GM19372 (cell line): ENCODE measurements around the gene TOMM34.
A peak's percentile ranks its signal among the peaks of the same experiment; 100 is the strongest.

ENCODE experiments used
- ATAC-seq: cut with Tn5 transposase; IDR thresholded peaks from one replicate; pipeline ENCODE4 v1.9.1; 2021; ENCODE audit warnings: mild to moderate bottlenecking, low read depth, moderate library complexity; ENCODE audit not compliant: unreplicated experiment

TOMM34 gene

DNA sequence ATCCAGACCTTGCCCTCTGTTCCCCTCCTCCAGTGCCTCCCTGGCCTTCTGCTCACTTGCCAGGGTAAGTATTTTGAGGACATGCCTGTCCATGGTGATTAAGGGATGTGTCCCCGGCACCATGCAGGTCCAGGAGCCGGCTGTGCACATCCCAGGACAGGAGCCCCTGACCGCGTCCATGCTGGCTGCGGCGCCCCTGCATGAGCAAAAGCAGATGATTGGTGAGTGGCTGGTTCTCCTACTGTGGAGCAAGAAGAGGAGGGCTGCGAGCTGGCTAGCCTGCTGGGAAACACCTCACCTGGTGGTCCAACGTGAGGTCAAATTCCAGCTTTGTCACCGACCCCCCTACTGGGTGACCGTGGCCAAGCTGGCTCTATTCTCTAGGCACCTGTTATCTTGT lies 23.7 kb downstream of the TOMM34 start:
- no peak for ATAC-seq

- ATAC-seq = no peak
Observed at GRCh38 chr20:44932916-44933315, 27.3 kb downstream of the TOMM34 start.

DNA sequence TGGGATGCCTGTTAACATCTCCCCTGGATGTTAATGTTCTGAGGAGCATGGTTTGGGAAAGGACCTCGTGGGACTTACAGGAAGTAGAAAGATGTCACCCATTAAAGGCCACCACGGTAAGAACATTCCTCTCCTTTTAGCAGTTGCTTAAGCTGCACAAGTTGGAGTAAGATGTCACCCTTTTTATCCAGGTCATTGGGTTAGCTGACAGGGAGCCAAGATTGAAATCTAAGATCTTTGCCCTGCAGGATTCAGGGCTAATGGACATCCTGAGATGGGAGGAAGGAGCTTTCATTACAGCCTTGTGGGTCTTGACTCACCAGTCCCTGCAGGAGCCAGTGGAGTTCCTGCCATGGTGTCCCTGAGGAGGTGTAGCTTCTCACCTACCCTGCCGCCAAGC lies 28.3 kb downstream of the TOMM34 start:
- no peak for ATAC-seq

- no peak for ATAC-seq
Observed at GRCh38 chr20:44930517-44931168, 29.6 kb downstream of the TOMM34 start.

GRCh38 chr20:44928595-44928994 lies 31.6 kb downstream of the TOMM34 start:
- no peak for ATAC-seq

GRCh38 chr20:44924541-44924940 lies 35.7 kb downstream of the TOMM34 start:
- no peak for ATAC-seq

GRCh38 chr20:44921447-44921846 lies 38.8 kb downstream of the TOMM34 start:
- ATAC-seq = no peak

- ATAC-seq = no peak
Observed at GRCh38 chr20:44918761-44919160, 41.4 kb downstream of the TOMM34 start.

GRCh38 chr20:44918342-44918741 lies 41.9 kb downstream of the TOMM34 start:
- no peak for ATAC-seq

GRCh38 chr20:44917399-44917798 lies 42.8 kb downstream of the TOMM34 start:
- ATAC-seq = no peak

DNA sequence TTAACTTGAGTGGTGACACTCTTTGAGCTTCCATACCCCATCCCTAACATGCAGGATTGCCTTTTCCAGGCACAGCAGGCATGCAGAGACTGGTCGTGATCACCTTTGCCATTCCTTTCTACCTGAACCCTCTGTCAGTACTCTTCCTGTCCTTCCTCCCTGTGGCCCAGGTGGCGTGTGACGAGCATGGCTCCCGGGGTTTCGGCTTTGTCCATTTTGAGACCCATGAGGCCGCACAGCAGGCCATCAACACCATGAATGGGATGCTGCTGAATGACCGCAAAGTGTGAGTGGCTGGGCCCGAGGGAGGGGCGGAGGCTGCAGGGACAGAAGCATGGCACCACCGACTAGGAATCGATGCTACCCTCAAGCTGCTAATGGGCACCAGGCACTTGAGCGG lies 43.6 kb downstream of the TOMM34 start:
- no peak for ATAC-seq

- ATAC-seq = no peak
Observed at GRCh38 chr20:44914924-44915323, 45.3 kb downstream of the TOMM34 start.

DNA sequence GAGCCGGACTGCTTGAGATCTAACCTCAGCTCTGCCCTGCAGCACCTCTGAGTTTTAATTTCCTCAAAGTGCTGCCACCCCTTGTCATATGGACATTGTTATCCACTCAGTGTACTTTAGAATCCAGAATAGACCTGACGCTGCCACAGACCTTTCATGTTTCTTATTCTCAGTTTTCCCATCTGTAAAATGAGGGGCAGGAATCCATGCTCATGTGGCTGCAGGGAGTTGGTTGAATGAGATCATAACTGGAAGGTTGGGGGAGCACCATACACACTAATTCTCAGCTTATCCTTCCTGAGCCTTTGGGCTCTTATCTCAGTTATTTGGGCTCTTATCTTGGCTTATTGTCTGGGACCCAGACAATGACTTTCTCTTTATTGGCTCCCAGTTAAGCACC lies 48.0 kb downstream of the TOMM34 start:
- no peak for ATAC-seq

DNA sequence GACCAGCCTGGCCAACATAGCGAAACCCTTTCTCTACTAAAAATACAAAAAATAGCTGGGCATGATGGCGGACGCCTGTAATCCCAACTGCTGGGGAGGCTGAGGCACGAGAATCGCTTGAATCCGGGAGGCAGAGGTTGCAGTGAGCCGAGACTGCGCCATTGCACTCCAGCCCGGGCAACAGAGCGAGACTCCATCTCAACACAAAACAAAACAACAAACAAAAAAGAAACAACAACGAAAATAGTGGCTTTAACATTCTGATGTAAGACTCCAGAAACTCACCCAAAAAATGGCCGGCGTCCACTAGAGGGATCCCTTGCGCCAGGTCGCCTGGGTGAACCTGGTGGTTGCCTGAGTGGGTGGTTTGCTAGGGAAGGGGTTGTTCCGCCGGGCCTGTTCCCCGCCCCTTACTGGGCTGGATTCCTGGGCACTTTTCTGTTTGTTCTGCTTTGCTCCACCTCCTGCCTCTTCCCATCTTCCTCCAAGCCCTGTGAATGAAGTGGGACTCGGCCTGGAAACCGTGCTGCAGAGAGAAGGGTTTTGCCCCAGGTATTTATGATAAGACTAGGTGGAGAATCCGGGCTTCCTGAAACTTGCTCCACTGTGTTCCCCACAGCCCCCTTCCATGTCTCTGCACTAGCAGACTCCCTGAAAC lies 48.8 kb downstream of the TOMM34 start:
- no peak for ATAC-seq

DNA sequence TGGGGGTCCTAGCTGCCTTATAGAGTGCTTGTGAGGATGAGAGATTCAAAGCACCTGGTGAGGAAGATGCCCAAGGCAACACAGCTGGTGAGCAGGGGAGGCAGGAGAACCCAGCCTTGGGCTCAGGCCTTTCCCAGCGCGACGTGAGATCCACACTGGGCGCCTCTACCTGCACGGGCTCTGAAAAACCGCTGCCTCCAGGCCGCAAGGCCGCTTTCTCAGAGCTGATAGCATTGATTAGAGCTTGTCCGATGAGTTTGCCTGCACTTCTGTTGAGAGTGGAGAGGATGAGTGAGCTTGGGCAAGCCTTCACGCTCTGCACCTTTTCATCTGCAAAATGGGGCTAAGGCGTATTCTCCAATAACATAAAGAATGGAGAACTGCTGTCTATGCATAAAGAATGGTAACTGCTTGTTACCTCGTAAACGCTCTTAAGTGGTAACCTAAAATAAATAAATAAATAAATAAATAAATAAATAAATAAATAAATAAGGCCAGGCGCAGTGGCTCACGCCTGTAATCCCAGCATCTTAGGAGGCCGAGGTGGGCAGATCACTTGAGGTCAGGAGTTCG lies 49.4 kb downstream of the TOMM34 start:
- ATAC-seq = no peak

- ATAC-seq = peak; percentile 94
Observed at GRCh38 chr20:44909872-44910689, 50.1 kb downstream of the TOMM34 start, which contains the start of gene PABPC1L. Gene PABPC1L, plus strand, starts transcription at chr20:44910060. Its CDS starts 84 bp downstream, at chr20:44910144.

GRCh38 chr20:44908987-44909871 lies 51.0 kb downstream of the TOMM34 start:
- no peak for ATAC-seq

GRCh38 chr20:44904377-44904776 lies 55.8 kb downstream of the TOMM34 start:
- no peak for ATAC-seq

- no peak for ATAC-seq
Observed at GRCh38 chr20:44901974-44902373, 58.2 kb downstream of the TOMM34 start.

DNA sequence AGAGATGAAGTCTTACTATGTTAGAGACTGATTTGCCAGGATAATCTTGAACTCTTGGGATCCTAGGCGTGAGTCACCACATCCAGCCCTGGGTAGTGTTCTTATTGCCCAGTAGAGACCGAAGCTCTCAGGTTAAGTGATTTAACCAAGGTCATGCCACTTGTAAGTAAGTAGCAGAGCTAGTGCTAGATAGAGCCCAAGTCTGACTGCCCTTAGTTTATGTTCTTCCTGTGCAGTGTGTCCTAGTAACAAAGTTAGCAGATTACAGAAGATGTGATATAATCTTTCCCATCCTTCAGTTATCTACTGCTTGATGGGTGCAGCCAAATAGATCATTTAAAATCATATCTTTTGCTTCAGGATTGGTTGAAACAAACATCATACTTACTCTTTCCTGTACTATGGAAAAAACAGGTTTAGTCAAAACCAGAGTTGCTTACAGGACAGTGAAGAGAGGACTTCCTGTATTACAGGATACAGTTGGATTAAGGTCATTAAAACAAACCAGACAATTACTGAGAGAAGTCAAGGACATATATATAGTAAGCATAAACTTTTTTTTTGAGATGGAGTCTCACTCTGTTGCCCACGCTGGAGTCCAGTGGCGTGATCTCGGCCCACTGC lies 59.9 kb downstream of the TOMM34 start:
- no peak for ATAC-seq
